GM21619 (cell line): ENCODE measurements around the gene RPP21.
"Not testable (repeated sequence)": the region's sequence is repeated elsewhere in the genome, so short reads cannot be mapped to it uniquely, and the experiment has no call there.

Experiments
- ATAC-seq: cut with Tn5 transposase; IDR thresholded peaks from one replicate; pipeline ENCODE4 v1.9.1; 2021; ENCODE audit not compliant: unreplicated experiment

Gene RPP21

GRCh38 chr6:30369280-30369679, 24.3 kb downstream of the RPP21 start:
- not testable (repeated sequence) for ATAC-seq

- no peak for ATAC-seq
Observed at GRCh38 chr6:30378290-30378937, 33.5 kb downstream of the RPP21 start.

DNA sequence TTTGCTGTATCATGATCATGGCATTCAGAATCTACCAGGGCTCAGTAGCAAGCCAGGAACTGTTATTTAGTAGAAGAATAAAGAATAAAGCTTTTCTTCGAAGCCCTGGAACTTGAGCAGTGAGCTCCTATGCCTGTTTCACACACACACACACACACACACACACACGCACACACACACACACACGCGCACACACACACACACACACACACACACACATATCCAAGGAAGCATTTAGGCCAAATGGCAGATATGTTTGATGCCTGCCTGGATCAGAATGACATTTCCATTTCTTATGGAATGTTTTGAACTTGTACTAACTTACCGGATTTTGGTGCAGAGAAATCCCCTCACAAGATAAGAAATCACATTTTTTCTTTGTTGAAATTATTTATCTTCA, 35.5 kb downstream of the RPP21 start:
- no peak for ATAC-seq

GRCh38 chr6:30386166-30386565, 41.2 kb downstream of the RPP21 start:
- no peak for ATAC-seq

DNA sequence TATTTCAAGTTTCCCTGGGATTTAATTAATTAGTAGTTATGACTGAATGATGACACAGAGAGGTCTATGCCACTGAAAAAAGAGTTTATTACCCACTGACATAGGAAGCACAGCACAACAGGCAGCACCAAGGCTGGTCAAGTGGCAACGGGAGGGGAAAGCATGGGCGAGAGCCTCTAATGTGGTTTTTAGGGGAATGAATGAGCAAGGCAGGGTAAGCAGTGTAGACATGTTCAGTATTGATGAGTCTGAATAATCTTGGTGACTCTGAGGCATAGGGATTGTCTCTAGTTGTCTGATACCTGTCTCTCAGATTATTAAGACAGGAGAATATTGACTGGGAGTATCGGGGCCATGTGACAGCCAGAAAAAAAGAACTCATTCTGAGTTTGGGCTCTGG, 46.3 kb downstream of the RPP21 start:
- no peak for ATAC-seq

- no peak for ATAC-seq
Observed at GRCh38 chr6:30394139-30394538, 49.2 kb downstream of the RPP21 start.
